ENCODE data around the gene SNU13.
"Not testable (repeated sequence)": the region's sequence is repeated elsewhere in the genome, so short reads cannot be mapped to it uniquely, and the experiment has no call there.

The SNU13 gene

GRCh38 chr22:41638748-41639147, 49.9 kb downstream of the SNU13 start:
- no peak overlapping the region for H3K27ac Mint-ChIP-seq
- peaks cover 12% of the 10 kb centered on the region for H3K36me3 Mint-ChIP-seq
- no peaks in the 10 kb centered on the region for H3K27me3 Mint-ChIP-seq
- no peaks in the 10 kb centered on the region for H3K9me3 Mint-ChIP-seq (ENCODE audit: low read depth)
- peaks cover 5% of the 10 kb centered on the region for H3K4me1 Mint-ChIP-seq (ENCODE audit: low read depth)
- H3K4me3 Mint-ChIP-seq = no peak overlapping the region

GRCh38 chr22:41638124-41638523, 50.5 kb downstream of the SNU13 start:
- peaks cover 12% of the 10 kb centered on the region for H3K36me3 Mint-ChIP-seq

GRCh38 chr22:41637623-41638022, 51.0 kb downstream of the SNU13 start:
- H3K27ac Mint-ChIP-seq; H3K4me3 Mint-ChIP-seq; H3K9me3 Mint-ChIP-seq (ENCODE audit: low read depth); H3K27me3 Mint-ChIP-seq; H3K4me1 Mint-ChIP-seq (ENCODE audit: low read depth): not testable (repeated sequence)
- peaks cover 12% of the 10 kb centered on the region for H3K36me3 Mint-ChIP-seq

More at GRCh38 chr22:41638124-41638523, 50.5 kb downstream of the SNU13 start:
- Mint-ChIP-seq H3K27ac (no peak overlapping the region), H3K4me1 (ENCODE audit: low read depth) (peaks cover 5% of the 10 kb centered on the region), H3K27me3 (no peaks in the 10 kb centered on the region), H3K4me3 (no peak overlapping the region), H3K9me3 (ENCODE audit: low read depth) (no peaks in the 10 kb centered on the region)

- H3K4me3 Mint-ChIP-seq = no peak overlapping the region
- H3K4me1 Mint-ChIP-seq (ENCODE audit: low read depth) = peaks cover 3% of the 10 kb centered on the region
- H3K27ac Mint-ChIP-seq = no peak overlapping the region
- H3K36me3 Mint-ChIP-seq = peaks cover 6% of the 10 kb centered on the region
- H3K9me3 Mint-ChIP-seq (ENCODE audit: low read depth) = no peaks in the 10 kb centered on the region
- no peaks in the 10 kb centered on the region for H3K27me3 Mint-ChIP-seq
These were observed 52.2 kb downstream of the SNU13 start for GRCh38 chr22:41636467-41636866.

- not testable (repeated sequence) for H3K4me3 Mint-ChIP-seq; H3K36me3 Mint-ChIP-seq; H3K27ac Mint-ChIP-seq; H3K4me1 Mint-ChIP-seq (ENCODE audit: low read depth); H3K27me3 Mint-ChIP-seq; H3K9me3 Mint-ChIP-seq (ENCODE audit: low read depth)
These were observed 54.1 kb downstream of the SNU13 start for GRCh38 chr22:41634610-41635009.

- H3K4me3 Mint-ChIP-seq; H3K36me3 Mint-ChIP-seq; H3K9me3 Mint-ChIP-seq (ENCODE audit: low read depth); H3K27ac Mint-ChIP-seq; H3K27me3 Mint-ChIP-seq: not testable (repeated sequence)
- peaks cover 17% of the 10 kb centered on the region for H3K4me1 Mint-ChIP-seq (ENCODE audit: low read depth)
These were observed 57.1 kb downstream of the SNU13 start for GRCh38 chr22:41631615-41632014.

GRCh38 chr22:41631115-41631514, 57.6 kb downstream of the SNU13 start:
- not testable (repeated sequence) for H3K36me3 Mint-ChIP-seq; H3K27me3 Mint-ChIP-seq; H3K27ac Mint-ChIP-seq; H3K4me3 Mint-ChIP-seq; H3K9me3 Mint-ChIP-seq (ENCODE audit: low read depth)
- peaks cover 15% of the 10 kb centered on the region for H3K4me1 Mint-ChIP-seq (ENCODE audit: low read depth)

- Mint-ChIP-seq H3K27ac (no peak overlapping the region), H3K4me3 (no peak overlapping the region), H3K4me1 (ENCODE audit: low read depth) (peaks cover 29% of the 10 kb centered on the region), H3K27me3 (no peaks in the 10 kb centered on the region), H3K36me3 (peaks cover 12% of the 10 kb centered on the region), H3K9me3 (ENCODE audit: low read depth) (no peaks in the 10 kb centered on the region)
These were observed 63.1 kb downstream of the SNU13 start for GRCh38 chr22:41625577-41625976.
